AG20443 (cell line): ENCODE data around the gene LRRC27.
"Not testable (repeated sequence)": the region's sequence is repeated elsewhere in the genome, so short reads cannot be mapped to it uniquely, and the experiment has no call there.

Experiments
- DNase-seq: peaks from one replicate; pipeline ENCODE4 v3.0.0; 2012; ENCODE audit warnings: low spot score, mixed read lengths

LRRC27 gene

GRCh38 chr10:132331601-132332432, at the start of gene LRRC27:
TSS of gene LRRC27 (plus strand) at chr10:132332193. CDS start at chr10:132333525, 1,332 bp downstream.
- peak; percentile 100 for DNase-seq

GRCh38 chr10:132282667-132283603, 49.1 kb upstream of the LRRC27 start:
- peak; percentile 63 for DNase-seq

- no peak for DNase-seq
Observed at GRCh38 chr10:132283604-132284382, 48.2 kb upstream of the LRRC27 start.

GRCh38 chr10:132289439-132289838, 42.6 kb upstream of the LRRC27 start:
- DNase-seq: no peak

GRCh38 chr10:132290631-132291030, 41.4 kb upstream of the LRRC27 start:
- no peak for DNase-seq

- DNase-seq: no peak
Observed at GRCh38 chr10:132291826-132292225, 40.2 kb upstream of the LRRC27 start.

GRCh38 chr10:132292287-132293200, 39.4 kb upstream of the LRRC27 start:
- no peak for DNase-seq

- DNase-seq: no peak
Observed at GRCh38 chr10:132293201-132293812, 38.7 kb upstream of the LRRC27 start.

GRCh38 chr10:132293813-132294520, 38.0 kb upstream of the LRRC27 start:
- DNase-seq: no peak

- DNase-seq: no peak
Observed at GRCh38 chr10:132294561-132295318, 37.3 kb upstream of the LRRC27 start.

- DNase-seq: not testable (repeated sequence)
Observed at GRCh38 chr10:132295481-132295880, 36.5 kb upstream of the LRRC27 start.

GRCh38 chr10:132296666-132297443, 35.1 kb upstream of the LRRC27 start:
- no peak for DNase-seq

- DNase-seq: no peak
Observed at GRCh38 chr10:132297526-132297925, 34.5 kb upstream of the LRRC27 start.

- DNase-seq: no peak
Observed at GRCh38 chr10:132298038-132298881, 33.7 kb upstream of the LRRC27 start.

- no peak for DNase-seq
Observed at GRCh38 chr10:132299371-132300336, 32.3 kb upstream of the LRRC27 start.

GRCh38 chr10:132300582-132300981, 31.4 kb upstream of the LRRC27 start:
- no peak for DNase-seq
